DMS79 (cell line): ENCODE results near the gene IGHMBP2.

Experiments used
- DNase-seq: peaks from one replicate; lab custom pipeline; 2025; lab: John Stamatoyannopoulos, UW

Gene IGHMBP2

GRCh38 chr11:68927280-68928135, 23.8 kb downstream of the IGHMBP2 start:
- no peak for DNase-seq

GRCh38 chr11:68928136-68928880, 24.6 kb downstream of the IGHMBP2 start:
- DNase-seq = no peak

- no peak for DNase-seq
These were observed 25.4 kb downstream of the IGHMBP2 start for GRCh38 chr11:68929135-68929534.

GRCh38 chr11:68929706-68930570, 26.2 kb downstream of the IGHMBP2 start:
- DNase-seq = no peak

- DNase-seq = no peak
These were observed 27.5 kb downstream of the IGHMBP2 start for GRCh38 chr11:68930991-68931855.

- DNase-seq = no peak
These were observed 28.2 kb downstream of the IGHMBP2 start for GRCh38 chr11:68931911-68932310.

GRCh38 chr11:68932358-68932757, 28.7 kb downstream of the IGHMBP2 start:
- DNase-seq = no peak

GRCh38 chr11:68932933-68933577, 29.4 kb downstream of the IGHMBP2 start:
- no peak for DNase-seq

GRCh38 chr11:68933605-68934320, 30.1 kb downstream of the IGHMBP2 start:
- no peak for DNase-seq

GRCh38 chr11:68934321-68934645, 30.6 kb downstream of the IGHMBP2 start:
- DNase-seq = no peak

GRCh38 chr11:68934666-68935065, 31.0 kb downstream of the IGHMBP2 start:
- no peak for DNase-seq

- DNase-seq = no peak
These were observed 31.4 kb downstream of the IGHMBP2 start for GRCh38 chr11:68935066-68935465.

- no peak for DNase-seq
These were observed 32.0 kb downstream of the IGHMBP2 start for GRCh38 chr11:68935516-68936357.

- DNase-seq = no peak
These were observed 32.6 kb downstream of the IGHMBP2 start for GRCh38 chr11:68936358-68936636.

GRCh38 chr11:68936676-68937620, 33.3 kb downstream of the IGHMBP2 start:
- DNase-seq = no peak

- no peak for DNase-seq
These were observed 34.4 kb downstream of the IGHMBP2 start for GRCh38 chr11:68938088-68938487.

GRCh38 chr11:68938816-68939582, 35.3 kb downstream of the IGHMBP2 start:
- DNase-seq = no peak
